HUES64 (cell line): Measurements from ENCODE around the gene RYR3.

Experiments used
- H3K27ac ChIP-seq: 2 replicates; pipeline ENCODE4 v1.7.0; 2013; ENCODE audit warnings: low read depth, low read length, inconsistent platforms
- H3K27me3 ChIP-seq: 2 replicates; pipeline ENCODE4 v1.6.1; 2013; ENCODE audit warnings: mild to moderate bottlenecking, low read length; ENCODE audit not compliant: insufficient read depth
- H3K36me3 ChIP-seq: 2 replicates; pipeline ENCODE4 v1.6.1; 2013; ENCODE audit warnings: mild to moderate bottlenecking, low read length; ENCODE audit not compliant: insufficient read depth
- H3K4me1 ChIP-seq: 2 replicates; pipeline ENCODE4 v1.6.1; 2013; ENCODE audit warnings: mild to moderate bottlenecking, low read length, moderate library complexity; ENCODE audit not compliant: insufficient read depth
- H3K4me3 ChIP-seq: 2 replicates; pipeline ENCODE4 v1.5.1; 2013; ENCODE audit warnings: mild to moderate bottlenecking, low read length, moderate library complexity
- H3K9ac ChIP-seq: 2 replicates; pipeline ENCODE4 v1.6.1; 2013; ENCODE audit warnings: mild to moderate bottlenecking, low read depth, low read length
- H3K9me3 ChIP-seq: 2 replicates; pipeline ENCODE4 v1.6.1; 2013; ENCODE audit warnings: low read depth, low read length; ENCODE audit not compliant: insufficient read depth
- WGBS: fragments of 150-250, 120-280 bp; methylation state at CpG from one replicate; pipeline ENCODE4 v1.1.7; 2013; ENCODE audit warnings: missing lambda C conversion rate; 5-methylcytosine and 5-hydroxymethylcytosine counted together

RYR3 gene

DNA sequence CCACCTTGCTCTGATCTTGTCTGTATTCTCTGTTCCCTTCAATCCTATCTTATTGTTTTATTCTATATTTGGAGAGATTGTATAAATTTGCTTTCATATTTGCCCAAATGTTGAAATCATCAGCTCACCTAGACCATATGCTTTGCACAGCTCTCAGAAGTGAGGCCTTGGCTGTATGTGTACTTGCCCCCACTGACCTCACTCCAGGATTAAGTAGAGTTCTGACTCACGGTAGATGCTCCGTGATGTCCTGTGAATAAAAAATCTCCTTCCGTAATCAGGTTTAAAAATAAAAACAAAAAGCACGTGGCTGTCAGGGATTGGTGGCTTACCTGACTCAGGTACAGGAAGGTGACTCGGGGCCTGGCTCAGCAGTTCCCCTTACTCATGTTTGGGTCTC lies 162.2 kb downstream of the RYR3 start:
- Histone ChIP-seq H3K9me3 (peaks cover 3% of the 10 kb centered on the region; the same call in 1 of the 2 replicates), H3K4me1 (peaks cover 6% of the 10 kb centered on the region), H3K27ac (no peak overlapping the region), H3K4me3 (no peak overlapping the region), H3K27me3 (peaks cover 17% of the 10 kb centered on the region), H3K9ac (no peak overlapping the region), H3K36me3 (no peaks in the 10 kb centered on the region)
- 97% methylated on average over 5 of the region's 5 CpGs for WGBS

DNA sequence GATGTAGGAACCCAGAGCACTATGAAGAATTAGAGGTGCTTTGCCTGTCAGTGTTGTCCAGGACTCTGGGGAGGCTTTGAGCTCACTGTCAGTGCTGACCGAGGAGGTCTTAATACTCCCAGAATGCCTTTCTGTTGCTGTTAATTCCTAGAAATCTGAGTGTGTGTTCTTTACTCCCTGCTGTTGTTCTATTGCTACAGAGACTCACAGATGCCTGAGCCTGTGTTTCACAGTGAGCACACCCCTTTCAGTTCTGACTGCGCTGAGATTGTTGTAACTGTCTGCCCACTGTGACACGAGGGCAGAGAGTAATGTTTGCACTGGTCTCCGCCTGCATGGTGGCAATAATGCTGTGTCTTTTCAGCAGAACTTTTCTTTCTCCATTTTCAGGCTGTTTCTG lies 162.9 kb downstream of the RYR3 start:
- H3K9ac ChIP-seq = no peak overlapping the region
- H3K27ac ChIP-seq = no peak overlapping the region
- WGBS = 91% methylated on average over 4 of the region's 4 CpGs
- H3K4me1 ChIP-seq = peaks cover 6% of the 10 kb centered on the region; the same call in 1 of the 2 replicates
- peaks cover 17% of the 10 kb centered on the region for H3K27me3 ChIP-seq
- H3K36me3 ChIP-seq = no peaks in the 10 kb centered on the region
- no peak overlapping the region for H3K4me3 ChIP-seq
- H3K9me3 ChIP-seq = peaks cover 3% of the 10 kb centered on the region; the same call in 1 of the 2 replicates

DNA sequence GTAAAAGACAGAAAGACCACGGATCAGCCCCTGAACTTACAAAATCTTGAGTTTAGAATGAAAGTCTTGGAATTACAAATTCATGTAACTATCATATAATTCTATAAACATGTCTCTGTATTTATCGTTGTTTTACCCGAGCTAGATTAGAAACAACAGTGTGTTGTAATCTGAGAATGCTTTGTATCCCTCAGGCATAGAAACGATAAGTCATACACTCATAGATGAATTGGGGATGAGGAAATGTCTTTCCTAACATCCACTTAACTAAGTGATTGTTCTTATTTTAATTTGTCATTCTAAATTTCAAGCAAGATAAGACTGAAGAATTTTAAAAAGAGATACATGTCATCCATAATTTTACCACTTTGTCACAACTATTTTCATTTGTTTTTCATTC lies 165.3 kb downstream of the RYR3 start:
- no peak overlapping the region for H3K9ac ChIP-seq
- 0 out of 2 replicates have a peak, but pooled peaks cover 1% of the 10 kb centered on the region for H3K27me3 ChIP-seq
- WGBS = 100% methylated on average over 4 of the region's 4 CpGs
- peaks cover 4% of the 10 kb centered on the region; the same call in 1 of the 2 replicates for H3K9me3 ChIP-seq
- no peak overlapping the region for H3K4me3 ChIP-seq
- H3K36me3 ChIP-seq = no peaks in the 10 kb centered on the region
- no peaks in the 10 kb centered on the region for H3K4me1 ChIP-seq
- no peak overlapping the region for H3K27ac ChIP-seq

DNA sequence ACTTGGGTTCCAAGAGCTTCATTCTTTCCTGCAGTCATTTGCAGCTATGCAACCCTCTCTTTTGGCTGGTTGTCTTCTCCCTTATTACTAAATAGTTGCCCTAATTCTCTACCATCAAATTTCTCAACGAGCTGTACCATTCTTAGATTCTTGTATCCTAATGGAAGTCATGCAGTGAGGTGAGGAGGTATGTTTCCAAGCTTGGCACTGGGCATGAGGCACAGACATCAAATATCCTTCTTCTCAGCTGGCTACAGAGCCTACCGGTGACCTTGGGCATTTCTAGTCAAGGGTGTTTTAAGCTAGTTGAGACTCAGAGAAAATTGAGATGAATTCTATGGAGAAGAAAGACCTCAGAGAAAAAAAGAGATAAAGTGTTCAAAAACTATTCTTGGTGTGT lies 166.1 kb downstream of the RYR3 start:
- H3K36me3 ChIP-seq = no peaks in the 10 kb centered on the region
- H3K4me1 ChIP-seq = no peaks in the 10 kb centered on the region
- no peak overlapping the region for H3K27ac ChIP-seq
- no peaks in the 10 kb centered on the region for H3K27me3 ChIP-seq
- no peak overlapping the region for H3K9ac ChIP-seq
- WGBS = 100% methylated on average over 2 of the region's 2 CpGs
- H3K9me3 ChIP-seq = peaks cover 7% of the 10 kb centered on the region; the same call in 1 of the 2 replicates
- no peak overlapping the region for H3K4me3 ChIP-seq

DNA sequence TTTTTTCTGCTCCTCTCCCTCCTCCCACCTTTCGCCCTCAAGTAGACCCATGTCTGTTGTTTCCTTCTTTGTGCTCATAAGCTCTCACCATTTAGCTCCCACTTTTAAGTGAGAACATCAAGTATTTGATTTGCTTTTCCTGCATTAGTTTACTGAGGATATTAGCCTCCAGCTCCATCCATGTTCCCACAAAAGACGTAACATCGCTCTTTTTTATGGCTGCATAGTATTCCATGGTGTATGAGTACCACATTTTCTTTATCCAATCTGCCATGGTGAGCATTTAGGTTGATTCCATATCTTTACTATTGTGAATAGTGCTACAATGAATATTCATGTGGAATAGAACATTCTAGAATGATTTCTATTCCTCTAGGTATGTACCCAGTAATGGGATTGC lies 178.6 kb downstream of the RYR3 start:
- Histone ChIP-seq H3K4me1 (peaks cover 6% of the 10 kb centered on the region; the same call in 1 of the 2 replicates), H3K9me3 (no peaks in the 10 kb centered on the region), H3K27ac (no peak overlapping the region), H3K4me3 (no peak overlapping the region), H3K36me3 (no peaks in the 10 kb centered on the region), H3K9ac (no peak overlapping the region), H3K27me3 (no peaks in the 10 kb centered on the region)
- 100% methylated on average over 1 of the region's 3 CpGs for WGBS

DNA sequence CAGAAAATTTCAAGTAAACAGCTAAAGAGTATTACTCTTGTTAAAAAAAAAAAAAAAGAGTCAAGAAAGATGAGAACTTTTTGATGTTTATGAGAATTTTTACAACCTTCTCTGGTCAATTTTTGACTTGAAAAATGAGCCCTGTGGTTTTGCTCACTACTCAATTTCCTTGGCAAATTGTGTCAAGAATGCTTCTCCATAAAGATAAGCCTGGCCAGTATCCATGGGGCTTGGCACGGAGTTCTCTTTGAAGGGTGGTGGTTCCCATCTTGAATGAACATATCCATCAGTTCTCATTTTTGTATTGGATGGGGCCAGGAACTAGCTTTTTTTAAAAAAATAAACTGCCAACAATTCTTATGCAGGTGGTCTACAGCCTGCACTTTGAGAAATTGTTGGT lies 179.9 kb downstream of the RYR3 start:
- Histone ChIP-seq H3K4me1 (peaks cover 6% of the 10 kb centered on the region; the same call in 1 of the 2 replicates), H3K27me3 (no peaks in the 10 kb centered on the region)

GRCh38 chr15:33492434-33493052 lies 181.8 kb downstream of the RYR3 start:
- 83% methylated on average over 6 of the region's 6 CpGs for WGBS
- no peaks in the 10 kb centered on the region for H3K27me3 ChIP-seq
- H3K9ac ChIP-seq = no peak overlapping the region
- no peak overlapping the region for H3K4me3 ChIP-seq
- H3K27ac ChIP-seq = no peak overlapping the region
- H3K36me3 ChIP-seq = no peaks in the 10 kb centered on the region
- H3K9me3 ChIP-seq = no peaks in the 10 kb centered on the region
- H3K4me1 ChIP-seq = peaks cover 6% of the 10 kb centered on the region; the same call in 1 of the 2 replicates

More for the DNA sequence above, 179.9 kb downstream of the RYR3 start:
- Histone ChIP-seq H3K9me3 (no peaks in the 10 kb centered on the region), H3K27ac (no peak overlapping the region), H3K36me3 (no peaks in the 10 kb centered on the region), H3K4me3 (no peak overlapping the region), H3K9ac (no peak overlapping the region)
- 100% methylated on average over 1 of the region's 1 CpG for whole genome bisulfite sequencing

DNA sequence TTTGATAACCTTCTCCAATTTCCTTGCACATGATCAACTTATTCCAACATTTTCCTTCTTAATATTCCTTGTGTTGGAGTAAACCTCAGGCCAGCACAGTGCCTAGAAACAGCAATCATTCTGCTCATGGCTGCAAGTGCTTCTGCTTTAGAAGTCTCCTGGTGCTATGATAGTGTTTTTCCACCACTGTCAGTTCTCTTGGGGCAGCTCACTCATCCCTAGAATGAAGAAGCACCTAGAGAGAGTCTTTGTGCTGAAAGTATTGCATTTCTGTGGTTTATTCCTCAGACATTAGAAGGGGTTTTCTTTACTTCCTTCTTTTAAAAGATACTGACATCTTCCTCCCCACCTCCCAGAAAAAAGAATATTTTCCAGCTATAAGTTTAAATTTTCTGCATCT lies 183.5 kb downstream of the RYR3 start:
- H3K36me3 ChIP-seq = no peaks in the 10 kb centered on the region
- H3K27ac ChIP-seq = no peak overlapping the region
- H3K27me3 ChIP-seq = no peaks in the 10 kb centered on the region
- no peak overlapping the region for H3K4me3 ChIP-seq
- peaks cover 6% of the 10 kb centered on the region; the same call in 1 of the 2 replicates for H3K4me1 ChIP-seq
- H3K9me3 ChIP-seq = no peaks in the 10 kb centered on the region
- H3K9ac ChIP-seq = no peak overlapping the region

DNA sequence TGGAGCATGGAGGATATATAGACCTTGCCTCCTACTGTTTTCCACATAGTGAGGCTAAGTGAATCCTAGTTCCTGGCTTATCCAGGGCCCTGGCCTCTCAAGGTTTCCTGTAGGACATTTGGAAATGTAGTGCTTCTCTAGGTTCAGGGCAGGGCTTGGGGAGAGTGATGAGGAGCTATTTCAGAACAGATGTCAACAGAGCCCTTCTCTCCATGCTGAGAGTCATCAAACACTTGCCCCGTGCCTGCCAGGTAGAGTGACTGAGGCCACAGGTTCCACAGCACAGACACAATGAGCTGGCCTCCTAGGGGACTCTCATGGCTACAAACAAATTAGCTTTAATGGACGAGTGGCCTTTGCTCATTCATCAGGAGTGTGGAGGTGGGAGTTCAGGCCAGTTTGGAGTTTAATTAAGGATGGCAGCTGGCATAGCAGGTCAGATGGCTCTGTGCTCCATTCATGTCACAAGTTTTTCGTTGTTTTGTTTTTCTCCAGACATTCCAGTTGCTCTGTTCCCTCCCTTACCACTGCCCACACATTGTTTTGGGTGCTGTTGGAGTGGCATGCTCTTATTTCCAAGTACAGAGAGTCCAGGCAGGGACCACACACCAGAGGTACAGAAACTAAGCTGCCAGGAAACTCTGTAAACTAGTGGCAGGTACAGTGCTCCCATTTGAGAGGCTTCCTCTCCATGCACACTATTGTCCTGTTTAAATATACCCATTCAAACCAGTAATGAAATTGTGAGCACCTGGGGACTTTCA lies 189.8 kb downstream of the RYR3 start:
- Histone ChIP-seq H3K27me3 (no peaks in the 10 kb centered on the region), H3K4me1 (no peaks in the 10 kb centered on the region; the same call in 1 of the 2 replicates), H3K9ac (no peak overlapping the region), H3K27ac (no peak overlapping the region), H3K9me3 (no peaks in the 10 kb centered on the region), H3K4me3 (no peak overlapping the region), H3K36me3 (no peaks in the 10 kb centered on the region)
- 86% methylated on average over 3 of the region's 3 CpGs for WGBS

DNA sequence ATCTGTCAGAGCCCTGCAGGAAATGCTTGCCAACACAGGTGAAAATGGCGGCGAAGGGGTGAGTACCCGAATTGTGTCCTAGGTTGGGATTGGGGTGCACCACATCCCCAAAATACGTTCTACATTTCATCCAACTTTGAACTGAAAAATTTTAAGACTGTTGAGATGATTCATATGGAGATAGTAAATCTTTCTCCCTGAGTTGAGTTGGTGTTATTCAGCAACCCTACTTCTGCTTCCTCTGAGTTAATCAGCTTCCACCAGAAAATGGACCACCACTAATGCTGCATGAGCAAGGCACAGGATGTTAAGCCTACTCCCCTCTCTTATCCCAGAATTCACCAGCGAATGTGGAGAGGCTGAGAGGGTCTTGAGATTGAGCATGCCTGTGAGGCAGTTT lies 192.9 kb downstream of the RYR3 start:
- Histone ChIP-seq H3K36me3 (no peaks in the 10 kb centered on the region), H3K4me1 (peaks cover 19% of the 10 kb centered on the region), H3K27ac (no peak overlapping the region), H3K9ac (no peak overlapping the region), H3K4me3 (no peak overlapping the region), H3K27me3 (no peaks in the 10 kb centered on the region), H3K9me3 (no peaks in the 10 kb centered on the region)
- WGBS = 99% methylated on average over 4 of the region's 5 CpGs

GRCh38 chr15:33506781-33507296 lies 196.1 kb downstream of the RYR3 start:
- WGBS = 88% methylated on average over 1 of the region's 1 CpG

More at GRCh38 chr15:33506781-33507296, 196.1 kb downstream of the RYR3 start:
- Histone ChIP-seq H3K9me3 (no peaks in the 10 kb centered on the region), H3K4me3 (no peak overlapping the region), H3K36me3 (no peaks in the 10 kb centered on the region), H3K27ac (peak overlapping the region; percentile 69), H3K27me3 (no peaks in the 10 kb centered on the region), H3K4me1 (peaks cover 19% of the 10 kb centered on the region), H3K9ac (peak overlapping the region; percentile 22; the same call in 1 of the 2 replicates)
